H1 (cell line): ENCODE results near the gene TRAF3. TPM values are rescaled to one million over a fixed set of nuclear protein-coding genes. Genes with fewer than 3 reads are reported as not detected.
A peak's percentile ranks its signal among the peaks of the same experiment; 100 is the strongest.

Experiments used
- CTCF ChIA-PET: fragments of 300-600 bp; sonication (Branson Sonifier 250); formaldehyde crosslinking; loops from one replicate; lab custom pipeline; 2021; ENCODE audit not compliant: partially characterized antibody; lab: Charles Lee
- POLR2A ChIA-PET: fragments of 300-600 bp; sonication (Branson Sonifier 250); formaldehyde crosslinking; loops from one replicate; lab custom pipeline; 2021; ENCODE audit warnings: inconsistent platforms; ENCODE audit not compliant: partially characterized antibody; lab: Charles Lee
- DNase-seq, 2 experiments: peaks; one replicate each; pipeline versions ENCODE4 v3.0.0 to v3.0.0-alpha.2; 2010 to 2022; ENCODE audit warnings: low spot score in 2 of 2, low read depth in 1 of 2, mixed read lengths in 1 of 2
- FAIRE-seq: peaks from 2 replicates; lab custom pipeline; 2011; peaks lifted over from hg19 to GRCh38; lab: Jason Lieb, UNC
- H2AFZ ChIP-seq: 2 replicates; pipeline ENCODE4 v1.8.1; 2012; ENCODE audit warnings: low read length, inconsistent platforms
- H2AK5ac ChIP-seq: 2 replicates; pipeline ENCODE4 v1.6.1; 2013; ENCODE audit warnings: low read depth, low read length
- H2BK120ac ChIP-seq: replicated peaks from 2 replicates; pipeline ENCODE3; 2013; ENCODE audit warnings: low read depth, low read length, inconsistent platforms
- H2BK12ac ChIP-seq: 2 replicates; pipeline ENCODE4 v1.6.1; 2013; ENCODE audit warnings: low read depth, low read length
- H2BK15ac ChIP-seq: 2 replicates; pipeline ENCODE4 v1.6.1; 2013; ENCODE audit warnings: low read length
- H2BK20ac ChIP-seq: 2 replicates; pipeline ENCODE4 v1.6.1; 2013; ENCODE audit warnings: low read length
- H2BK5ac ChIP-seq: 2 replicates; pipeline ENCODE4 v1.6.1; 2013; ENCODE audit warnings: low read depth, low read length
- H3K14ac ChIP-seq: 2 replicates; pipeline ENCODE4 v1.6.1; 2013; ENCODE audit warnings: inconsistent platforms; ENCODE audit not compliant: insufficient read length
- H3K18ac ChIP-seq: 2 replicates; pipeline ENCODE4 v1.6.1; 2013; ENCODE audit warnings: low read length; ENCODE audit errors: extremely low read depth
- H3K23ac ChIP-seq: 2 replicates; pipeline ENCODE4 v1.6.1; 2013; ENCODE audit warnings: inconsistent platforms; ENCODE audit not compliant: insufficient read length
- H3K23me2 ChIP-seq: 2 replicates; pipeline ENCODE4 v1.6.1; 2013; ENCODE audit warnings: low read depth, low read length
- H3K27ac ChIP-seq: 2 replicates; pipeline ENCODE4 v1.6.1; 2011; ENCODE audit warnings: low read depth, low read length, inconsistent platforms
- H3K27me3 ChIP-seq, 4 experiments: replicated peaks in 1 of 4; 1 replicate in 1 of 4; 2 replicates in 3 of 4; pipeline versions ENCODE4 v1.6.1 to v1.8.1; 2011 to 2013; ENCODE audit warnings: low read length in 3 of 4, mild to moderate bottlenecking in 3 of 4, inconsistent platforms in 2 of 4, mixed read lengths in 2 of 4, moderate library complexity in 1 of 4; ENCODE audit not compliant: control insufficient read depth in 3 of 4, insufficient read depth in 3 of 4; ENCODE audit errors: extremely low read depth in 1 of 4
- H3K36me3 ChIP-seq, 4 experiments: 2 replicates each; pipeline versions ENCODE4 v1.6.1 to v1.8.1; 2011 to 2013; ENCODE audit warnings: mild to moderate bottlenecking in 4 of 4, low read length in 3 of 4, moderate library complexity in 2 of 4, control low read depth in 1 of 4, inconsistent platforms in 1 of 4; ENCODE audit not compliant: insufficient read depth in 4 of 4, control insufficient read depth in 2 of 4
- H3K4ac ChIP-seq: replicated peaks from 2 replicates; pipeline ENCODE3; 2013; ENCODE audit warnings: low read length, low read depth, mixed read lengths, inconsistent platforms; ENCODE audit not compliant: insufficient read length
- H3K4me1 ChIP-seq, 4 experiments: replicated peaks in 1 of 4; 1 replicate in 1 of 4; 2 replicates in 3 of 4; pipeline versions ENCODE4 v1.6.1 to v1.8.1; 2011 to 2013; ENCODE audit warnings: low read length in 3 of 4, inconsistent platforms in 2 of 4, mixed read lengths in 1 of 4; ENCODE audit not compliant: insufficient read depth in 4 of 4, control insufficient read depth in 3 of 4
- H3K4me2 ChIP-seq, 2 experiments: 2 replicates each; pipeline versions ENCODE4 v1.6.1 to v1.8.1; 2011 to 2013; ENCODE audit warnings: low read depth in 2 of 2, low read length in 2 of 2, control low read depth in 1 of 2, inconsistent platforms in 1 of 2, mild to moderate bottlenecking in 1 of 2; ENCODE audit not compliant: insufficient read depth in 1 of 2
- H3K4me3 ChIP-seq, 4 experiments: fragments of 200-600, 300-600 bp in 1 of 4; sonication (generic), shearing (Covaris generic), sonication (Bioruptor Twin) in 1 of 4; 2 replicates each; pipeline versions ENCODE4 v1.5.1 to v1.8.1; 2011 to 2016; ENCODE audit warnings: low read length in 4 of 4, low read depth in 3 of 4, control low read depth in 2 of 4, inconsistent platforms in 2 of 4, mild to moderate bottlenecking in 2 of 4, mixed read lengths in 1 of 4, moderate library complexity in 1 of 4; ENCODE audit not compliant: insufficient read depth in 2 of 4; ENCODE audit errors: extremely low read depth in 1 of 4
- H3K56ac ChIP-seq: replicated peaks from 2 replicates; pipeline ENCODE3; 2013; ENCODE audit warnings: low read depth, mild to moderate bottlenecking, mixed read lengths, low read length, inconsistent platforms; ENCODE audit not compliant: insufficient read length
- H3K79me1 ChIP-seq: 2 replicates; pipeline ENCODE4 v1.6.1; 2013; ENCODE audit warnings: low read depth, low read length, control low read depth
- H3K79me2 ChIP-seq, 2 experiments: 2 replicates each; pipeline versions ENCODE4 v1.6.1 to v1.8.1; 2012 to 2013; ENCODE audit warnings: low read length in 2 of 2, mild to moderate bottlenecking in 2 of 2, inconsistent platforms in 1 of 2; ENCODE audit not compliant: insufficient read depth in 2 of 2, control insufficient read depth in 1 of 2
- H3K9ac ChIP-seq, 4 experiments: replicated peaks in 1 of 4; 1 replicate in 1 of 4; 2 replicates in 3 of 4; pipeline versions ENCODE4 v1.6.1 to v1.8.1; 2011 to 2013; ENCODE audit warnings: low read depth in 3 of 4, low read length in 3 of 4, control low read depth in 2 of 4, mild to moderate bottlenecking in 2 of 4, moderate library complexity in 2 of 4, inconsistent platforms in 1 of 4; ENCODE audit errors: extremely low read depth in 1 of 4
- H3K9me3 ChIP-seq, 2 experiments: 2 replicates each; pipeline versions ENCODE4 v1.6.1 to v1.8.1; 2012 to 2013; ENCODE audit warnings: mild to moderate bottlenecking in 2 of 2, moderate library complexity in 2 of 2, control low read depth in 1 of 2, inconsistent platforms in 1 of 2, low read depth in 1 of 2, low read length in 1 of 2, mixed read lengths in 1 of 2; ENCODE audit not compliant: insufficient read depth in 2 of 2
- H4K20me1 ChIP-seq, 2 experiments: replicated peaks in 1 of 2; 2 replicates each; pipeline versions ENCODE3 to v1.8.1; 2011 to 2013; ENCODE audit warnings: inconsistent platforms in 2 of 2, low read length in 2 of 2, mild to moderate bottlenecking in 1 of 2; ENCODE audit not compliant: insufficient read depth in 2 of 2, control insufficient read depth in 1 of 2
- H4K5ac ChIP-seq: 2 replicates; pipeline ENCODE4 v1.6.1; 2013; ENCODE audit warnings: low read length, low read depth, mixed read lengths, inconsistent platforms; ENCODE audit not compliant: insufficient read length
- H4K8ac ChIP-seq: 2 replicates; pipeline ENCODE4 v1.8.0; 2013; ENCODE audit warnings: mild to moderate bottlenecking, moderate library complexity, low read length, inconsistent platforms; ENCODE audit not compliant: insufficient read depth; ENCODE audit errors: extremely low read depth
- H4K91ac ChIP-seq: replicated peaks from 2 replicates; pipeline ENCODE3; 2013; ENCODE audit warnings: low read length, mixed read lengths, inconsistent platforms; ENCODE audit not compliant: insufficient read length
- ATF3 ChIP-seq: IDR thresholded peaks from 2 replicates; pipeline ENCODE4 v1.6.1; 2011; ENCODE audit warnings: low read depth, mild to moderate bottlenecking, low read length; ENCODE audit not compliant: insufficient read depth
- CHD1 ChIP-seq: IDR thresholded peaks from 2 replicates; pipeline ENCODE4 v1.6.1; 2012; ENCODE audit warnings: low read depth, low read length, improper control_type of control experiment
- CREB1 ChIP-seq: IDR thresholded peaks from 2 replicates; pipeline ENCODE4 v1.6.1; 2012; ENCODE audit warnings: inconsistent platforms
- POLR2A ChIP-seq, 2 experiments: IDR thresholded peaks; 1 replicate in 1 of 2; 2 replicates in 1 of 2; pipeline ENCODE4 v1.6.1; 2011; ENCODE audit warnings: low read depth in 2 of 2, low read length in 2 of 2, mild to moderate bottlenecking in 2 of 2; ENCODE audit errors: control extremely low read depth in 1 of 2
- SIX5 ChIP-seq: IDR thresholded peaks from 2 replicates; pipeline ENCODE4 v1.6.1; 2011; ENCODE audit warnings: mild to moderate bottlenecking, low read depth, low read length
- SRF ChIP-seq: IDR thresholded peaks from 2 replicates; pipeline ENCODE4 v1.6.1; 2011; ENCODE audit warnings: mild to moderate bottlenecking, low read depth, low read length, moderate library complexity
- WGBS, 2 experiments: shearing (Covaris generic) in 1 of 2; methylation state at CpG; one replicate each; pipeline versions ENCODE4 v1.1.6 to v1.1.7; 2013 to 2015; ENCODE audit warnings: low lambda C conversion rate in 2 of 2, mixed read lengths in 2 of 2, inconsistent platforms in 1 of 2, low coverage in 1 of 2, missing lambda C conversion rate in 1 of 2; ENCODE audit not compliant: insufficient replicate concordance in 2 of 2, insufficient coverage in 1 of 2, insufficient read length in 1 of 2; ENCODE audit errors: extremely low coverage in 1 of 2, missing lambda C conversion rate in 1 of 2; 5-methylcytosine and 5-hydroxymethylcytosine counted together
- polyA plus RNA-seq, 7 experiments: library from polyadenylated mRNA; depleted of rRNA in 3 of 7; stranded (reverse) in 5 of 7; unstranded in 2 of 7; fragments of >200 nt in 5 of 7; fragments of 200-250 nt in 2 of 7; gene quantifications; 1 replicate in 5 of 7; 2 replicates in 1 of 7; 4 replicates in 1 of 7; pipeline versions ENCODE4 v1.2.1 to v1.2.3, GENCODE V29; 2011 to 2013; ENCODE audit warnings: missing spikeins in 2 of 7, mixed read lengths in 2 of 7
- total RNA-seq: library from RNA; stranded (reverse); fragmentation: NEBNext Ultra II Directional; extraction: Animal tissue kit (Norgen Biotek cat#: 25700); gene quantifications from 2 replicates; pipeline ENCODE4 v1.2.1, GENCODE V29; 2021

Gene TRAF3
- total and polyA plus RNA-seq, 2 of the 8 experiments (the other 6 are each of a cell fraction or from before 2014, with no cell fraction given), result 5.8 to 12.1 TPM

DNA sequence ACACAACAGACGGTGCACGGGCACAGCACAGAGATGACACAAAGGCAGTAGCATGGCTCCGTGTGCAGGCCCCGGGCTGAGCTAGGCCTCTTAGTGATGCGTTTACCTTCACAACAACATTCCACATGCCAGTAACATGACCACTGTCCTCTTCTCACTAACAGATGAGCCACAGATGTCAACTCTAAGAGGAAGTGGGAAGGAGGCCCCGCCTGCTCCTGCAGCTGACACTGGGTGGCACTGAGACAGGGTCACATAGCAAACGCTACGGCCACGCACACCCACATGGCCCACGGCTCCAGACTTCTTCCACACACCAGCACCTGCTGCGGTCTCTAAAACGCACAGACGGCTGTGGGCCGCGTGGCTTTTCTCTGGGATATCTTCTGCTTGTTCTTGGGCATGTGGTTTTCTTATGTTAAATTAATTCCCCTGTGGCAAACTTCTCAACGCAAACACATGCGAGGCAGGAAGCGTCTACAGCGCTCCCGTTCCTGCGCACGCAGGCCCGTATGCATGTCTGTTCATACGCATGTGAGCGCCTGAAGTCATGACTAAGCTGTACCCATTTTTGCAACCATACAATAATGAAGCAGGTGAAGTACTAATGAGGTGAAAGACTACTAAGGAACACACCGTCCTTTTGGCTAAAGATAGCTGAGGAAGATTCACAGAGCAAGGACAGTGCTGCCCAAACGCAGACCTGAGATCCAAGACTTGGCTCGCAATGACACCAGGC, 172.0 kb downstream of the TRAF3 start:
- Histone ChIP-seq H3K4ac (no peak overlapping the region), H3K4me1 (no peaks in the 10 kb centered on the region), H3K4me3 (no peak overlapping the region), H3K4me2 (no peak overlapping the region), H2BK5ac (no peak overlapping the region), H2BK12ac (no peak overlapping the region), H2BK15ac (no peak overlapping the region), H3K56ac (no peak overlapping the region), H2BK20ac (no peak overlapping the region), H3K79me2 (no peaks in the 10 kb centered on the region), H3K79me1 (no peaks in the 10 kb centered on the region), H3K36me3 (peaks cover 7 to 63% (median 49%) of the 10 kb centered on the region in 4 experiments), H3K9me3 (no peaks in the 10 kb centered on the region), H3K9ac (no peak overlapping the region), H3K18ac (no peak overlapping the region), H4K8ac (peak overlapping the region; percentile 79; the same call in 1 of the 2 replicates), H4K5ac (no peak overlapping the region), H2AFZ (no peak overlapping the region), H4K91ac (no peak overlapping the region), H3K23me2 (no peaks in the 10 kb centered on the region), H3K27me3 (no peaks in the 10 kb centered on the region), H2AK5ac (no peak overlapping the region), H3K27ac (no peak overlapping the region; the same call in 1 of the 2 replicates), H4K20me1 (peaks cover 6 to 10% of the 10 kb centered on the region in 2 experiments), H3K14ac (no peak overlapping the region), H3K23ac (no peak overlapping the region), H2BK120ac (no peak overlapping the region)
- no peak for TF ChIP-seq POLR2A (IDR thresholded peaks at IDR 0.05; ENCODE audit: control extremely low read depth in 1 of 2, low read depth in 2 of 2, low read length in 2 of 2)
- no peak for TF ChIP-seq CHD1
- no peak for TF ChIP-seq SRF
- no peak for TF ChIP-seq SIX5
- TF ChIP-seq ATF3, result no peak
- no peak for TF ChIP-seq CREB1
- DNase-seq (no peak), FAIRE-seq (no peak)
- ChIA-PET CTCF (no interaction called here), POLR2A (no interaction called here)
- 96% methylated on average over 28 of the region's 28 CpGs; no CpG with 5 or more reads in 1 of the 2 experiments for WGBS, 2 experiments
